ENCODE data around the gene ENTPD5.
"Not testable (repeated sequence)": the region's sequence is repeated elsewhere in the genome, so short reads cannot be mapped to it uniquely, and the experiment has no call there.

Gene ENTPD5

GRCh38 chr14:73953731-73954130, 65.4 kb downstream of the ENTPD5 start:
- no peak overlapping the region for H3K4me3 Mint-ChIP-seq
- H3K9me3 Mint-ChIP-seq, result no peaks in the 10 kb centered on the region
- DNase-seq (ENCODE audit: low spot score in 2 of 2) (no peak), ATAC-seq (replicated peaks; ENCODE audit: extremely low read depth, poor library complexity, severe bottlenecking) (no peak)
- H3K27me3 Mint-ChIP-seq, result no peaks in the 10 kb centered on the region
- no peak overlapping the region for H3K27ac Mint-ChIP-seq (ENCODE audit: low read depth)
- H3K4me1 Mint-ChIP-seq, result peaks cover 14% of the 10 kb centered on the region
- H3K36me3 Mint-ChIP-seq (ENCODE audit: insufficient read depth), result peaks cover 55% of the 10 kb centered on the region

- Mint-ChIP-seq H3K27me3 (no peaks in the 10 kb centered on the region), H3K4me3 (peak within 1 kb of the TSS; percentile 98), H3K36me3 (ENCODE audit: insufficient read depth) (peaks cover 24% of the 10 kb centered on the region), H3K27ac (ENCODE audit: low read depth) (peak within 1 kb of the TSS; percentile 97), H3K4me1 (peaks cover 14% of the 10 kb centered on the region), H3K9me3 (no peaks in the 10 kb centered on the region)
- DNase-seq (ENCODE audit: low spot score in 2 of 2), result peak; percentile 87 to 92
- ATAC-seq (replicated peaks; ENCODE audit: extremely low read depth, poor library complexity, severe bottlenecking), result peak; percentile 96
Measured at GRCh38 chr14:73949752-73950734, 69.0 kb downstream of the ENTPD5 start, which contains the start of the genes COQ6 and FAM161B. COQ6 (plus strand) TSS chr14:73950302; CDS start chr14:73950333, 31 bp downstream. FAM161B (minus strand) TSS chr14:73950094; CDS start chr14:73950026, 68 bp downstream.

GRCh38 chr14:73945159-73945670, 73.9 kb downstream of the ENTPD5 start:
- Mint-ChIP-seq H3K9me3 (no peaks in the 10 kb centered on the region), H3K27me3 (no peaks in the 10 kb centered on the region), H3K4me1 (peaks cover 6% of the 10 kb centered on the region), H3K27ac (ENCODE audit: low read depth) (no peak overlapping the region), H3K4me3 (no peak overlapping the region), H3K36me3 (ENCODE audit: insufficient read depth) (peaks cover 10% of the 10 kb centered on the region)
- DNase-seq (ENCODE audit: low spot score in 2 of 2) (no peak), ATAC-seq (replicated peaks; ENCODE audit: extremely low read depth, poor library complexity, severe bottlenecking) (no peak)

GRCh38 chr14:73944432-73945158, 74.5 kb downstream of the ENTPD5 start:
- Mint-ChIP-seq H3K4me1 (peaks cover under 1% of the 10 kb centered on the region), H3K36me3 (ENCODE audit: insufficient read depth) (peaks cover 4% of the 10 kb centered on the region), H3K27me3 (no peaks in the 10 kb centered on the region), H3K9me3 (no peaks in the 10 kb centered on the region), H3K4me3 (no peak overlapping the region), H3K27ac (ENCODE audit: low read depth) (no peak overlapping the region)
- DNase-seq (ENCODE audit: low spot score in 2 of 2), result no peak
- ATAC-seq (replicated peaks; ENCODE audit: extremely low read depth, poor library complexity, severe bottlenecking), result no peak

- Mint-ChIP-seq H3K4me1 (no peaks in the 10 kb centered on the region), H3K4me3 (no peak overlapping the region), H3K36me3 (ENCODE audit: insufficient read depth) (peaks cover 6% of the 10 kb centered on the region), H3K27ac (ENCODE audit: low read depth) (no peak overlapping the region), H3K27me3 (no peaks in the 10 kb centered on the region), H3K9me3 (no peaks in the 10 kb centered on the region)
- no peak for DNase-seq (ENCODE audit: low spot score in 2 of 2)
- no peak for ATAC-seq (replicated peaks; ENCODE audit: extremely low read depth, poor library complexity, severe bottlenecking)
Measured at GRCh38 chr14:73943083-73943482, 76.0 kb downstream of the ENTPD5 start.

- ATAC-seq (replicated peaks; ENCODE audit: extremely low read depth, poor library complexity, severe bottlenecking), result no peak
- Mint-ChIP-seq H3K27ac (ENCODE audit: low read depth) (no peak overlapping the region), H3K27me3 (no peaks in the 10 kb centered on the region), H3K4me3 (no peak overlapping the region), H3K9me3 (no peaks in the 10 kb centered on the region), H3K36me3 (ENCODE audit: insufficient read depth) (peaks cover 7% of the 10 kb centered on the region), H3K4me1 (no peaks in the 10 kb centered on the region)
- no peak for DNase-seq (ENCODE audit: low spot score in 2 of 2)
Measured at GRCh38 chr14:73942180-73942579, 76.9 kb downstream of the ENTPD5 start.

GRCh38 chr14:73937012-73937411, 82.1 kb downstream of the ENTPD5 start:
- ATAC-seq (replicated peaks; ENCODE audit: extremely low read depth, poor library complexity, severe bottlenecking) (no peak), DNase-seq (ENCODE audit: low spot score in 2 of 2) (no peak)
- Mint-ChIP-seq H3K27ac (ENCODE audit: low read depth) (no peak overlapping the region), H3K4me3 (no peak overlapping the region), H3K9me3 (no peaks in the 10 kb centered on the region), H3K4me1 (no peaks in the 10 kb centered on the region), H3K36me3 (ENCODE audit: insufficient read depth) (peaks cover 39% of the 10 kb centered on the region), H3K27me3 (no peaks in the 10 kb centered on the region)

GRCh38 chr14:73936548-73936947, 82.5 kb downstream of the ENTPD5 start:
- H3K9me3 Mint-ChIP-seq, result no peaks in the 10 kb centered on the region
- ATAC-seq (replicated peaks; ENCODE audit: extremely low read depth, poor library complexity, severe bottlenecking) (no peak), DNase-seq (ENCODE audit: low spot score in 2 of 2) (no peak)
- H3K36me3 Mint-ChIP-seq (ENCODE audit: insufficient read depth), result peaks cover 43% of the 10 kb centered on the region
- peak overlapping the region; percentile 8 for H3K27ac Mint-ChIP-seq (ENCODE audit: low read depth)
- H3K4me3 Mint-ChIP-seq, result no peak overlapping the region
- H3K4me1 Mint-ChIP-seq, result no peaks in the 10 kb centered on the region
- no peaks in the 10 kb centered on the region for H3K27me3 Mint-ChIP-seq

GRCh38 chr14:73935666-73936065, 83.4 kb downstream of the ENTPD5 start:
- Mint-ChIP-seq H3K36me3 (ENCODE audit: insufficient read depth) (peaks cover 48% of the 10 kb centered on the region), H3K27ac (ENCODE audit: low read depth) (no peak overlapping the region), H3K4me3 (no peak overlapping the region), H3K4me1 (no peaks in the 10 kb centered on the region), H3K27me3 (no peaks in the 10 kb centered on the region), H3K9me3 (no peaks in the 10 kb centered on the region)
- ATAC-seq (replicated peaks; ENCODE audit: extremely low read depth, poor library complexity, severe bottlenecking) (no peak), DNase-seq (ENCODE audit: low spot score in 2 of 2) (no peak)

GRCh38 chr14:73924337-73924736, 94.8 kb downstream of the ENTPD5 start:
- no peaks in the 10 kb centered on the region for H3K9me3 Mint-ChIP-seq
- H3K4me1 Mint-ChIP-seq, result no peaks in the 10 kb centered on the region
- no peak overlapping the region for H3K4me3 Mint-ChIP-seq
- ATAC-seq (replicated peaks; ENCODE audit: extremely low read depth, poor library complexity, severe bottlenecking) (no peak), DNase-seq (ENCODE audit: low spot score in 2 of 2) (no peak)
- H3K36me3 Mint-ChIP-seq (ENCODE audit: insufficient read depth), result peaks cover 70% of the 10 kb centered on the region
- H3K27me3 Mint-ChIP-seq, result no peaks in the 10 kb centered on the region
- no peak overlapping the region for H3K27ac Mint-ChIP-seq (ENCODE audit: low read depth)

- not testable (repeated sequence) for DNase-seq (ENCODE audit: low spot score in 2 of 2); H3K27ac Mint-ChIP-seq (ENCODE audit: low read depth); H3K4me3 Mint-ChIP-seq; H3K9me3 Mint-ChIP-seq; H3K27me3 Mint-ChIP-seq; H3K4me1 Mint-ChIP-seq; ATAC-seq (replicated peaks; ENCODE audit: extremely low read depth, poor library complexity, severe bottlenecking)
- H3K36me3 Mint-ChIP-seq (ENCODE audit: insufficient read depth), result peaks cover 56% of the 10 kb centered on the region
Measured at GRCh38 chr14:73919457-73919856, 99.6 kb downstream of the ENTPD5 start.

GRCh38 chr14:73916324-73916723, 102.8 kb downstream of the ENTPD5 start:
- peaks cover 54% of the 10 kb centered on the region for H3K36me3 Mint-ChIP-seq (ENCODE audit: insufficient read depth)
- H3K27ac Mint-ChIP-seq (ENCODE audit: low read depth), result no peak overlapping the region
- no peaks in the 10 kb centered on the region for H3K9me3 Mint-ChIP-seq
- no peaks in the 10 kb centered on the region for H3K4me1 Mint-ChIP-seq
- no peak overlapping the region for H3K4me3 Mint-ChIP-seq
- DNase-seq (ENCODE audit: low spot score in 2 of 2) (no peak), ATAC-seq (replicated peaks; ENCODE audit: extremely low read depth, poor library complexity, severe bottlenecking) (no peak)
- no peaks in the 10 kb centered on the region for H3K27me3 Mint-ChIP-seq

All from central memory CD8-positive, alpha-beta T cell (primary cell).